HepG2 (cell line): Measurements from ENCODE around the gene ZNF320. TPM values are rescaled to one million over a fixed set of nuclear protein-coding genes. Genes with fewer than 3 reads are reported as not detected.

Experiments used
- ATF7 ChIP-seq, 2 experiments: fragments of 450-650 bp in 1 of 2; sonication (generic) in 1 of 2; formaldehyde crosslinking in 1 of 2; IDR thresholded peaks; 2 replicates each; pipeline versions ENCODE4 v1.4.0 to v1.6.1; 2016 to 2020; ENCODE audit warnings: antibody characterized with exemption in 1 of 2, mild to moderate bottlenecking in 1 of 2, missing genetic modification reagents in 1 of 2
- CBX1 ChIP-seq: IDR thresholded peaks from one replicate; pipeline ENCODE4 v1.6.1; 2016; ENCODE audit warnings: antibody characterized with exemption, low read depth
- CEBPB ChIP-seq: IDR thresholded peaks from 2 replicates; pipeline ENCODE4 v1.6.1; 2011; ENCODE audit warnings: low read depth, low read length, improper control_type of control experiment, borderline replicate concordance
- CEBPG ChIP-seq: IDR thresholded peaks from 2 replicates; pipeline ENCODE4 v1.6.1; 2016
- FIP1L1 ChIP-seq: fragments of 200-400 bp; formaldehyde crosslinking; IDR thresholded peaks from 2 replicates; pipeline ENCODE4 v1.6.1; 2018; ENCODE audit warnings: low read depth, mild to moderate bottlenecking, low read length, moderate library complexity, borderline replicate concordance; ENCODE audit not compliant: insufficient read depth
- HMGA1 ChIP-seq: sonication (generic); formaldehyde crosslinking; conservative IDR thresholded peaks from 2 replicates; pipeline ENCODE4 v1.4.0; 2020; ENCODE audit warnings: missing genetic modification reagents
- ISL2 ChIP-seq: sonication (generic); formaldehyde crosslinking; IDR thresholded peaks from 2 replicates; pipeline ENCODE4 v1.5.0; 2020; ENCODE audit warnings: missing genetic modification reagents
- KLF11 ChIP-seq: IDR thresholded peaks from 2 replicates; pipeline ENCODE4 v1.6.1; 2016; ENCODE audit warnings: missing compliant biosample characterization
- NKX3-1 ChIP-seq: sonication (generic); formaldehyde crosslinking; IDR thresholded peaks from 2 replicates; pipeline ENCODE4 v1.5.0; 2020; ENCODE audit warnings: missing genetic modification reagents
- PAWR ChIP-seq: sonication (generic); formaldehyde crosslinking; IDR thresholded peaks from 2 replicates; pipeline ENCODE4 v1.4.0; 2020; ENCODE audit warnings: missing genetic modification reagents, mild to moderate bottlenecking, borderline replicate concordance
- PRPF4 ChIP-seq: fragments of 200-400 bp; formaldehyde crosslinking; IDR thresholded peaks from 2 replicates; pipeline ENCODE4 v1.6.1; 2016; ENCODE audit warnings: low read length, low read depth; ENCODE audit not compliant: poor library complexity, severe bottlenecking
- RAD51 ChIP-seq: fragments of 450-650 bp; IDR thresholded peaks from 2 replicates; pipeline ENCODE4 v1.6.1; 2016; ENCODE audit warnings: borderline replicate concordance
- REL ChIP-seq: sonication (generic); formaldehyde crosslinking; conservative IDR thresholded peaks from 2 replicates; pipeline ENCODE4 v1.8.0; 2022; ENCODE audit warnings: mild to moderate bottlenecking, missing genetic modification reagents, moderate library complexity
- SNRNP70 ChIP-seq: fragments of 200-400 bp; formaldehyde crosslinking; IDR thresholded peaks from 2 replicates; pipeline ENCODE4 v1.6.1; 2017; ENCODE audit warnings: mild to moderate bottlenecking, low read depth, low read length, moderate library complexity
- STAT5B ChIP-seq: sonication (generic); formaldehyde crosslinking; IDR thresholded peaks from 2 replicates; pipeline ENCODE4 v1.4.0; 2020; ENCODE audit warnings: missing genetic modification reagents
- TAF1 ChIP-seq: sonication (generic); formaldehyde crosslinking; IDR thresholded peaks from 2 replicates; pipeline ENCODE4 v1.4.0; 2020; ENCODE audit warnings: missing genetic modification reagents
- TRIM24 ChIP-seq: sonication (generic); formaldehyde crosslinking; IDR thresholded peaks from 2 replicates; pipeline ENCODE4 v1.8.0; 2022; ENCODE audit warnings: mild to moderate bottlenecking, missing genetic modification reagents
- ZBTB20 ChIP-seq: sonication (generic); formaldehyde crosslinking; IDR thresholded peaks from 2 replicates; pipeline ENCODE4 v1.8.1; 2023; ENCODE audit warnings: missing genetic modification reagents, low read depth, mild to moderate bottlenecking, borderline replicate concordance
- ZFP36L1 ChIP-seq: sonication (generic); formaldehyde crosslinking; IDR thresholded peaks from 2 replicates; pipeline ENCODE4 v1.8.0; 2022; ENCODE audit warnings: mild to moderate bottlenecking, missing genetic modification reagents, moderate library complexity
- ZNF563 ChIP-seq: sonication (generic); formaldehyde crosslinking; IDR thresholded peaks from 2 replicates; pipeline ENCODE4 v1.8.0; 2022; ENCODE audit warnings: mild to moderate bottlenecking, moderate library complexity, missing genetic modification reagents
- ZNF605 ChIP-seq: sonication (generic); formaldehyde crosslinking; IDR thresholded peaks from 2 replicates; pipeline ENCODE4 v1.8.0; 2022; ENCODE audit warnings: mild to moderate bottlenecking, missing genetic modification reagents
- ZNF720 ChIP-seq: sonication (generic); formaldehyde crosslinking; IDR thresholded peaks from 2 replicates; pipeline ENCODE4 v1.4.0; 2020; ENCODE audit warnings: missing genetic modification reagents
- ZNF724P ChIP-seq: sonication (generic); formaldehyde crosslinking; IDR thresholded peaks from 2 replicates; pipeline ENCODE4 v1.8.0; 2022; ENCODE audit warnings: missing genetic modification reagents, borderline replicate concordance
- ZNF850 ChIP-seq: sonication (generic); formaldehyde crosslinking; conservative IDR thresholded peaks from 2 replicates; pipeline ENCODE4 v1.9.0; 2021; ENCODE audit warnings: mild to moderate bottlenecking, missing genetic modification reagents
- polyA plus RNA-seq, 8 experiments: library from polyadenylated mRNA; depleted of rRNA in 3 of 8; stranded (reverse) in 7 of 8; unstranded in 1 of 8; fragments of >200 nt; fragmentation: Illumina TruSeq in 4 of 8; extraction: Trizol in 4 of 8; gene quantifications; 2 replicates each; pipeline versions ENCODE4 v1.2.1 to v1.2.3, GENCODE V29; 2011 to 2016; ENCODE audit warnings: low read depth in 4 of 8, missing spikeins in 1 of 8, mixed read lengths in 1 of 8; ENCODE audit not compliant: insufficient read depth in 1 of 8
- total RNA-seq, 5 experiments: library from RNA; depleted of rRNA; stranded (reverse); fragments of >200 nt; fragmentation: Illumina TruSeq; extraction: Trizol; gene quantifications; 2 replicates each; pipeline ENCODE4 v1.2.3, GENCODE V29; 2016; ENCODE audit warnings: low read depth in 1 of 5
- TF ChIP-seq, protein P1 (sequence below): sonication (generic); formaldehyde crosslinking; IDR thresholded peaks from 2 replicates; pipeline ENCODE4 v1.8.0; 2022; ENCODE audit warnings: missing genetic modification reagents, mild to moderate bottlenecking, borderline replicate concordance
- TF ChIP-seq, protein P2 (sequence below): IDR thresholded peaks from 2 replicates; pipeline ENCODE4 v1.6.1; 2016; ENCODE audit warnings: missing genetic modification reagents, missing compliant biosample characterization
- TF ChIP-seq, protein P3 (sequence below): IDR thresholded peaks from 2 replicates; pipeline ENCODE4 v1.6.1; 2018; ENCODE audit warnings: missing genetic modification reagents
- TF ChIP-seq, protein P4 (sequence below), 2 experiments: fragments of 450-650 bp in 1 of 2; sonication (generic) in 1 of 2; formaldehyde crosslinking; IDR thresholded peaks; 2 replicates each; pipeline versions ENCODE4 v1.5.0 to v1.8.0; 2020 to 2022; ENCODE audit warnings: mild to moderate bottlenecking in 1 of 2, missing genetic modification reagents in 1 of 2

Gene ZNF320
- total and polyA plus RNA-seq, 2 of the 13 experiments (the other 11 are each of a cell fraction or from before 2014, with no cell fraction given) = 0.49 TPM; not detected in 1

DNA sequence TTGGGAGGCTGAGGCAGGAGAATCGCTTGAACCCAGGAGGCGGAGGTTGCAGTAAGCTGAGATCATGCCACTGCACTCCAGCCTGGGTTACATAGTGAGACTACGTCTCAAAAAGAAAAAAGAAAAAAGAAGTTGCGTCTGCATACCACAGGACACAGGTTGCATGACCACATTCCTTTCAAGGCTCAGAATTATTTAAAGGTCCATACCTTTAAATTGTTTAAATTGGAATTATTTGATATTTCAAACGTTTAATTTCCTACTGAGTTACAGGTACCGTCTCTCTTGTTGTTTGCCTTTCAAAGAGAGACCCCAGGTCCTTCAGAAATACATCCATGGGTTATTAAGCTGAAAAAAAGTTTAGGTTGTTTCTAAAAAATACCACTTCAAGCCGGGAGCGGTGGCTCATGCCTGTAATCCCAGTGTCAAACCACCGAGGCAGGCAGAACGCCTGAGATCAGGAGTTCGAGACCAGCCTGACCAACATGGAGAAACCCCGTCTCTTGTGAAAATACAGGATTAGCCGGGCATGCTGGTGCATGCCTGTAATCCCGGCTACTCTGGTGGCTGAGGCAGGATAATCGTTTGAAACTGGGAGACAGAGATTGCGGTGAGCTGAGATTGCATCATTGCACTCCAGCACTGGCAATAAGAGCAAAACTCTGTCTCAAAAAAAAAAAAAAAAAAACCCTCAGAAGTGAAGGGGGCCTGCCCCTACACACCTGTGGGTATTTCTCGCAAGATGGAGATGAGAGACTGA is 46.6 kb upstream of the ZNF320 start (continued):
- TF ChIP-seq, protein P1, sequence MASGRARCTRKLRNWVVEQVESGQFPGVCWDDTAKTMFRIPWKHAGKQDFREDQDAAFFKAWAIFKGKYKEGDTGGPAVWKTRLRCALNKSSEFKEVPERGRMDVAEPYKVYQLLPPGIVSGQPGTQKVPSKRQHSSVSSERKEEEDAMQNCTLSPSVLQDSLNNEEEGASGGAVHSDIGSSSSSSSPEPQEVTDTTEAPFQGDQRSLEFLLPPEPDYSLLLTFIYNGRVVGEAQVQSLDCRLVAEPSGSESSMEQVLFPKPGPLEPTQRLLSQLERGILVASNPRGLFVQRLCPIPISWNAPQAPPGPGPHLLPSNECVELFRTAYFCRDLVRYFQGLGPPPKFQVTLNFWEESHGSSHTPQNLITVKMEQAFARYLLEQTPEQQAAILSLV (CRISPR knock-in tag) = no peak
- TF ChIP-seq TRIM24 (CRISPR knock-in tag) (no peak), ZNF720 (CRISPR knock-in tag) (no peak), RAD51 (no peak), ATF7 (IDR thresholded peaks at IDR 0.05) (peak; percentile 32; the same call in 1 of the 2 replicates), ATF7 (CRISPR knock-in tag; IDR thresholded peaks at IDR 0.05) (no peak), REL (CRISPR knock-in tag) (0 out of 2 replicates have a peak, but pooled peaks have one; percentile 43), TAF1 (CRISPR knock-in tag) (no peak), SNRNP70 (no peak), PRPF4 (no peak), ZBTB20 (CRISPR knock-in tag) (no peak), KLF11 (CRISPR knock-in tag) (no peak), CEBPG (peak; percentile 85), FIP1L1 (no peak), ZNF605 (CRISPR knock-in tag) (no peak), ZFP36L1 (CRISPR knock-in tag) (no peak), ZNF724P (CRISPR knock-in tag) (no peak), CBX1 (no peak), ZNF563 (CRISPR knock-in tag) (no peak), STAT5B (CRISPR knock-in tag) (no peak), ZNF850 (no peak), ISL2 (CRISPR knock-in tag) (no peak), CEBPB (peak; percentile 79), HMGA1 (CRISPR knock-in tag) (no peak), NKX3-1 (CRISPR knock-in tag) (no peak), PAWR (CRISPR knock-in tag) (no peak)
- TF ChIP-seq, protein P2, sequence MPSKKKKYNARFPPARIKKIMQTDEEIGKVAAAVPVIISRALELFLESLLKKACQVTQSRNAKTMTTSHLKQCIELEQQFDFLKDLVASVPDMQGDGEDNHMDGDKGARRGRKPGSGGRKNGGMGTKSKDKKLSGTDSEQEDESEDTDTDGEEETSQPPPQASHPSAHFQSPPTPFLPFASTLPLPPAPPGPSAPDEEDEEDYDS (CRISPR knock-in tag) = no peak
- TF ChIP-seq, protein P3, sequence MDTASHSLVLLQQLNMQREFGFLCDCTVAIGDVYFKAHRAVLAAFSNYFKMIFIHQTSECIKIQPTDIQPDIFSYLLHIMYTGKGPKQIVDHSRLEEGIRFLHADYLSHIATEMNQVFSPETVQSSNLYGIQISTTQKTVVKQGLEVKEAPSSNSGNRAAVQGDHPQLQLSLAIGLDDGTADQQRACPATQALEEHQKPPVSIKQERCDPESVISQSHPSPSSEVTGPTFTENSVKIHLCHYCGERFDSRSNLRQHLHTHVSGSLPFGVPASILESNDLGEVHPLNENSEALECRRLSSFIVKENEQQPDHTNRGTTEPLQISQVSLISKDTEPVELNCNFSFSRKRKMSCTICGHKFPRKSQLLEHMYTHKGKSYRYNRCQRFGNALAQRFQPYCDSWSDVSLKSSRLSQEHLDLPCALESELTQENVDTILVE (CRISPR knock-in tag) = no peak
- TF ChIP-seq, protein P4, sequence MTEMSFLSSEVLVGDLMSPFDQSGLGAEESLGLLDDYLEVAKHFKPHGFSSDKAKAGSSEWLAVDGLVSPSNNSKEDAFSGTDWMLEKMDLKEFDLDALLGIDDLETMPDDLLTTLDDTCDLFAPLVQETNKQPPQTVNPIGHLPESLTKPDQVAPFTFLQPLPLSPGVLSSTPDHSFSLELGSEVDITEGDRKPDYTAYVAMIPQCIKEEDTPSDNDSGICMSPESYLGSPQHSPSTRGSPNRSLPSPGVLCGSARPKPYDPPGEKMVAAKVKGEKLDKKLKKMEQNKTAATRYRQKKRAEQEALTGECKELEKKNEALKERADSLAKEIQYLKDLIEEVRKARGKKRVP (CRISPR knock-in tag; IDR thresholded peaks at IDR 0.05) = peak in 1 of 2 experiments; percentile 91; a peak in 2 of 4 replicates
